Activated CD4-positive, alpha-beta memory T cell treated with anti-CD3 and anti-CD28 coated beads for 36 hours (primary cell): ENCODE measurements around the gene TANC1. TPM values are rescaled to one million over a fixed set of nuclear protein-coding genes. Genes with fewer than 3 reads are reported as not detected.

Source experiments
- CTCF ChIA-PET: fragments of 350-600 bp; sonication (Branson Sonifier 250); formaldehyde crosslinking; loops from one replicate; lab custom pipeline; 2021; ENCODE audit warnings: antibody characterized with exemption, inconsistent platforms; lab: Charles Lee
- POLR2A ChIA-PET: fragments of 350-600 bp; sonication (Branson Sonifier 250); formaldehyde crosslinking; loops from one replicate; lab custom pipeline; 2021; ENCODE audit warnings: antibody characterized with exemption; lab: Charles Lee
- DNase-seq: peaks from one replicate; pipeline ENCODE4 v3.0.0-alpha.2; 2020
- H3K27ac Mint-ChIP-seq: one replicate; pipeline ENCODE4 v1.8.0; 2021; ENCODE audit warnings: mixed read lengths
- H3K27me3 Mint-ChIP-seq: one replicate; pipeline ENCODE4 v1.8.0; 2021; ENCODE audit warnings: mixed read lengths
- H3K36me3 Mint-ChIP-seq: one replicate; pipeline ENCODE4 v1.8.0; 2021; ENCODE audit warnings: mixed read lengths
- H3K4me1 Mint-ChIP-seq: one replicate; pipeline ENCODE4 v1.8.0; 2021; ENCODE audit warnings: low read depth, mixed read lengths
- H3K4me3 Mint-ChIP-seq: one replicate; pipeline ENCODE4 v1.8.0; 2021; ENCODE audit warnings: mild to moderate bottlenecking, mixed read lengths
- H3K9me3 Mint-ChIP-seq: one replicate; pipeline ENCODE4 v1.8.0; 2021; ENCODE audit warnings: mixed read lengths
- intact Hi-C: fragments of 100-400 bp; cut with micrococcal nuclease; formaldehyde crosslinking; loops from one replicate; pipeline ENCODE4 v1.15.1; 2023
- total RNA-seq, 2 experiments: library from RNA; stranded (reverse); gene quantifications; one replicate each; pipeline ENCODE4 v1.2.3, GENCODE V29; 2021

The TANC1 gene
- total RNA-seq, 2 experiments from 2014 or later: 0.63 to 0.86 TPM

GRCh38 chr2:159123786-159124185, 155.3 kb downstream of the TANC1 start:
- no peak overlapping the region for H3K27ac Mint-ChIP-seq
- CTCF ChIA-PET: interaction anchor here (10.7 kb wide), 1 partner anchor 222 kb away, joined by 112 read pairs; no protein-coding TSS in a partner anchor
- H3K27me3 Mint-ChIP-seq: no peaks in the 10 kb centered on the region
- peaks cover 5% of the 10 kb centered on the region for H3K4me1 Mint-ChIP-seq
- H3K4me3 Mint-ChIP-seq: no peak overlapping the region
- intact Hi-C loops: no loop called here
- POLR2A ChIA-PET: no interaction called here
- no peaks in the 10 kb centered on the region for H3K9me3 Mint-ChIP-seq
- no peak for DNase-seq
- H3K36me3 Mint-ChIP-seq: no peaks in the 10 kb centered on the region

GRCh38 chr2:159124441-159124911, 156.0 kb downstream of the TANC1 start:
- H3K27ac Mint-ChIP-seq: no peak overlapping the region
- peak; percentile 16 for DNase-seq
- intact Hi-C loops: no loop called here

GRCh38 chr2:159124931-159125467, 156.6 kb downstream of the TANC1 start:
- DNase-seq: no peak
- Mint-ChIP-seq H3K27ac (no peak overlapping the region), H3K4me1 (peaks cover 5% of the 10 kb centered on the region), H3K9me3 (no peaks in the 10 kb centered on the region), H3K36me3 (no peaks in the 10 kb centered on the region), H3K27me3 (no peaks in the 10 kb centered on the region), H3K4me3 (no peak overlapping the region)
- intact Hi-C loops: no loop called here
- ChIA-PET CTCF (interaction anchor here (0.9 to 1.5 kb wide), 4 partner anchors 8 to 224 kb away, joined by 3 to 4 read pairs (median 4); no protein-coding TSS in a partner anchor), POLR2A (interaction anchor here (0.6 kb wide), 1 partner anchor 941 kb away, joined by 3 read pairs; no protein-coding TSS in a partner anchor)

More at GRCh38 chr2:159124441-159124911, 156.0 kb downstream of the TANC1 start:
- no peaks in the 10 kb centered on the region for H3K9me3 Mint-ChIP-seq
- ChIA-PET CTCF (interaction anchor here (0.9 to 10.7 kb wide), 5 partner anchors 8 to 224 kb away, joined by 3 to 112 read pairs (median 4); no protein-coding TSS in a partner anchor), POLR2A (interaction anchor here (0.6 kb wide), 1 partner anchor 941 kb away, joined by 3 read pairs; no protein-coding TSS in a partner anchor)
- no peak overlapping the region for H3K4me3 Mint-ChIP-seq
- H3K36me3 Mint-ChIP-seq: no peaks in the 10 kb centered on the region
- H3K4me1 Mint-ChIP-seq: peaks cover 5% of the 10 kb centered on the region
- no peaks in the 10 kb centered on the region for H3K27me3 Mint-ChIP-seq

- CTCF ChIA-PET: interaction anchor here (1.0 to 1.5 kb wide), 3 partner anchors 7 to 25 kb away, joined by 3 to 4 read pairs (median 4); no protein-coding TSS in a partner anchor
- Mint-ChIP-seq H3K4me1 (peaks cover 5% of the 10 kb centered on the region), H3K4me3 (no peak overlapping the region), H3K9me3 (no peaks in the 10 kb centered on the region), H3K36me3 (no peaks in the 10 kb centered on the region), H3K27ac (no peak overlapping the region), H3K27me3 (no peaks in the 10 kb centered on the region)
- POLR2A ChIA-PET: no interaction called here
- DNase-seq: no peak
- intact Hi-C loops: no loop called here
Observed at GRCh38 chr2:159125858-159126257, 157.4 kb downstream of the TANC1 start.

- H3K27me3 Mint-ChIP-seq: no peaks in the 10 kb centered on the region
- intact Hi-C loops: no loop called here
- no peak overlapping the region for H3K27ac Mint-ChIP-seq
- H3K4me3 Mint-ChIP-seq: no peak overlapping the region
- peaks cover 5% of the 10 kb centered on the region for H3K4me1 Mint-ChIP-seq
- H3K36me3 Mint-ChIP-seq: no peaks in the 10 kb centered on the region
- ChIA-PET POLR2A (no interaction called here), CTCF (interaction anchor here (1.4 kb wide), 1 partner anchor 8 kb away, joined by 4 read pairs; no protein-coding TSS in a partner anchor)
- DNase-seq: no peak
- no peaks in the 10 kb centered on the region for H3K9me3 Mint-ChIP-seq
Observed at GRCh38 chr2:159126432-159127022, 158.1 kb downstream of the TANC1 start.

GRCh38 chr2:159128191-159128590, 159.8 kb downstream of the TANC1 start:
- Mint-ChIP-seq H3K4me3 (no peak overlapping the region), H3K27me3 (no peaks in the 10 kb centered on the region), H3K27ac (no peak overlapping the region), H3K4me1 (peaks cover 5% of the 10 kb centered on the region), H3K36me3 (no peaks in the 10 kb centered on the region), H3K9me3 (no peaks in the 10 kb centered on the region)
- no peak for DNase-seq
- intact Hi-C loops: no loop called here
- ChIA-PET CTCF (no interaction called here), POLR2A (no interaction called here)

- no peaks in the 10 kb centered on the region for H3K9me3 Mint-ChIP-seq
- intact Hi-C loops: no loop called here
- no peaks in the 10 kb centered on the region for H3K27me3 Mint-ChIP-seq
- CTCF ChIA-PET: interaction anchor here (2.7 kb wide), 1 partner anchor 10 kb away, joined by 12 read pairs; no protein-coding TSS in a partner anchor
- H3K4me3 Mint-ChIP-seq: no peak overlapping the region
- H3K36me3 Mint-ChIP-seq: no peaks in the 10 kb centered on the region
- H3K27ac Mint-ChIP-seq: no peak overlapping the region
- peaks cover 3% of the 10 kb centered on the region for H3K4me1 Mint-ChIP-seq
- no peak for DNase-seq
- POLR2A ChIA-PET: no interaction called here
Observed at GRCh38 chr2:159129269-159129668, 160.8 kb downstream of the TANC1 start.

GRCh38 chr2:159129824-159130223, 161.4 kb downstream of the TANC1 start:
- ChIA-PET POLR2A (no interaction called here), CTCF (interaction anchor here (2.7 kb wide), 1 partner anchor 11 kb away, joined by 12 read pairs; no protein-coding TSS in a partner anchor)

GRCh38 chr2:159130302-159130701, 161.9 kb downstream of the TANC1 start:
- CTCF ChIA-PET: interaction anchor here (2.7 kb wide), 1 partner anchor 12 kb away, joined by 12 read pairs; no protein-coding TSS in a partner anchor
- Mint-ChIP-seq H3K4me3 (no peak overlapping the region), H3K9me3 (no peaks in the 10 kb centered on the region), H3K27me3 (no peaks in the 10 kb centered on the region), H3K27ac (no peak overlapping the region), H3K36me3 (no peaks in the 10 kb centered on the region), H3K4me1 (no peaks in the 10 kb centered on the region)
- intact Hi-C loops: no loop called here
- no peak for DNase-seq
- POLR2A ChIA-PET: no interaction called here

More at GRCh38 chr2:159129824-159130223, 161.4 kb downstream of the TANC1 start:
- DNase-seq: no peak
- H3K36me3 Mint-ChIP-seq: no peaks in the 10 kb centered on the region
- no peaks in the 10 kb centered on the region for H3K27me3 Mint-ChIP-seq
- no peak overlapping the region for H3K27ac Mint-ChIP-seq
- no peaks in the 10 kb centered on the region for H3K9me3 Mint-ChIP-seq
- intact Hi-C loops: no loop called here
- no peaks in the 10 kb centered on the region for H3K4me1 Mint-ChIP-seq
- H3K4me3 Mint-ChIP-seq: no peak overlapping the region

GRCh38 chr2:159131267-159131913, 162.9 kb downstream of the TANC1 start:
- H3K4me1 Mint-ChIP-seq: no peaks in the 10 kb centered on the region
- DNase-seq: no peak

GRCh38 chr2:159131914-159132281, 163.5 kb downstream of the TANC1 start:
- Mint-ChIP-seq H3K4me3 (no peak overlapping the region), H3K36me3 (no peaks in the 10 kb centered on the region), H3K9me3 (no peaks in the 10 kb centered on the region), H3K27ac (no peak overlapping the region), H3K4me1 (no peaks in the 10 kb centered on the region), H3K27me3 (no peaks in the 10 kb centered on the region)
- POLR2A ChIA-PET: no interaction called here
- CTCF ChIA-PET: no interaction called here
- no peak for DNase-seq
- intact Hi-C loops: no loop called here

More at GRCh38 chr2:159131267-159131913, 162.9 kb downstream of the TANC1 start:
- no peaks in the 10 kb centered on the region for H3K9me3 Mint-ChIP-seq
- ChIA-PET CTCF (interaction anchor here (2.7 kb wide), 1 partner anchor 13 kb away, joined by 12 read pairs; no protein-coding TSS in a partner anchor), POLR2A (no interaction called here)
- no peaks in the 10 kb centered on the region for H3K36me3 Mint-ChIP-seq
- no peak overlapping the region for H3K27ac Mint-ChIP-seq
- intact Hi-C loops: no loop called here
- no peaks in the 10 kb centered on the region for H3K27me3 Mint-ChIP-seq
- no peak overlapping the region for H3K4me3 Mint-ChIP-seq

GRCh38 chr2:159133797-159134196, 165.4 kb downstream of the TANC1 start:
- H3K4me1 Mint-ChIP-seq: no peaks in the 10 kb centered on the region
- POLR2A ChIA-PET: no interaction called here
- no peaks in the 10 kb centered on the region for H3K36me3 Mint-ChIP-seq
- CTCF ChIA-PET: interaction anchor here (0.6 to 1.1 kb wide), 2 partner anchors 17 to 203 kb away, joined by 4 read pairs; no protein-coding TSS in a partner anchor
- no peak overlapping the region for H3K27ac Mint-ChIP-seq
- DNase-seq: no peak
- no peak overlapping the region for H3K4me3 Mint-ChIP-seq
- H3K9me3 Mint-ChIP-seq: no peaks in the 10 kb centered on the region
- intact Hi-C loops: no loop called here
- no peaks in the 10 kb centered on the region for H3K27me3 Mint-ChIP-seq
